Right ventricle myocardium superior (tissue), 1 donor: ENCODE results near the gene STRIT1. TPM values are rescaled to one million over a fixed set of nuclear protein-coding genes. Genes with fewer than 3 reads are reported as not detected.

Experiments used
- total RNA-seq: library from RNA; stranded (reverse); fragmentation: NEBNext Ultra II Directional; extraction: Animal tissue kit (Norgen Biotek cat#: 25700); gene quantifications from one replicate; pipeline ENCODE4 v1.2.1, GENCODE V29; 2021
- donor health status: DM: no; HTN: yes; CAD: no; lungs with severe emphysema.

The STRIT1 gene
- total RNA-seq, 1 donor from 2014 or later: not detected

Other genes starting within 250 kb of the STRIT1 start
- gene MME, start 213.4 kb downstream of the STRIT1 start, total RNA-seq: 3.2 TPM